Measurements from ENCODE around the gene PSAT1. TPM values are rescaled to one million over a fixed set of nuclear protein-coding genes. Genes with fewer than 3 reads are reported as not detected.

The PSAT1 gene
- total and polyA plus RNA-seq, 2 experiments from 2014 or later = 414 to 486 TPM

GRCh38 chr9:78358329-78359051, 61.6 kb downstream of the PSAT1 start:
- Histone ChIP-seq H3K36me3 (ENCODE audit: insufficient read depth) (no peaks in the 10 kb centered on the region), H3K27me3 (ENCODE audit: insufficient read depth) (no peaks in the 10 kb centered on the region), H3K4me1 (ENCODE audit: insufficient read depth) (peaks cover 3% of the 10 kb centered on the region), H3K4me2 (no peak overlapping the region), H3K9me2 (ENCODE audit: insufficient read depth) (no peaks in the 10 kb centered on the region), H3K27ac (ENCODE audit: low read depth) (no peak overlapping the region), H3F3A (replicated peaks; ENCODE audit: low read depth) (no peaks in the 10 kb centered on the region), H4K20me1 (replicated peaks; ENCODE audit: insufficient read depth) (no peaks in the 10 kb centered on the region), H2AFZ (no peak overlapping the region), H3K4me3 (no peak overlapping the region), H3K79me2 (replicated peaks; ENCODE audit: insufficient read depth) (no peaks in the 10 kb centered on the region)
- no peak for DNase-seq (ENCODE audit: low spot score)
- Mint-ChIP-seq H3K4me3 (no peak overlapping the region), H3K9me3 (no peaks in the 10 kb centered on the region), H3K27me3 (ENCODE audit: insufficient read depth, low read depth, poor library complexity) (peaks cover 3% of the 10 kb centered on the region), H3K27ac (no peak overlapping the region), H3K36me3 (ENCODE audit: low read depth) (peaks cover 9% of the 10 kb centered on the region), H3K4me1 (peaks cover 2% of the 10 kb centered on the region; the same call in 1 of the 3 replicates)
- TF ChIP-seq CTCF (conservative IDR thresholded peaks at IDR 0.05; ENCODE audit: low read depth in 2 of 2) (no peak), ZNF114 (CRISPR knock-in tag; IDR thresholded peaks at IDR 0.05) (no peak)
- no peak for ATAC-seq

- Histone ChIP-seq H3K27ac (ENCODE audit: low read depth) (no peak overlapping the region), H2AFZ (no peak overlapping the region), H3K79me2 (replicated peaks; ENCODE audit: insufficient read depth) (no peaks in the 10 kb centered on the region), H3K36me3 (ENCODE audit: insufficient read depth) (no peaks in the 10 kb centered on the region), H3K27me3 (ENCODE audit: insufficient read depth) (no peaks in the 10 kb centered on the region), H3K4me3 (no peak overlapping the region), H4K20me1 (replicated peaks; ENCODE audit: insufficient read depth) (no peaks in the 10 kb centered on the region), H3K4me2 (no peak overlapping the region), H3K4me1 (ENCODE audit: insufficient read depth) (peaks cover 24% of the 10 kb centered on the region), H3K9me2 (ENCODE audit: insufficient read depth) (no peaks in the 10 kb centered on the region), H3F3A (replicated peaks; ENCODE audit: low read depth) (0 out of 2 replicates have a peak, but pooled peaks cover under 1% of the 10 kb centered on the region)
- Mint-ChIP-seq H3K27me3 (ENCODE audit: insufficient read depth, low read depth, poor library complexity) (peaks cover 4% of the 10 kb centered on the region), H3K9me3 (no peaks in the 10 kb centered on the region), H3K36me3 (ENCODE audit: low read depth) (no peaks in the 10 kb centered on the region), H3K4me1 (peaks cover 22% of the 10 kb centered on the region), H3K4me3 (no peak overlapping the region), H3K27ac (no peak overlapping the region)
- DNase-seq (ENCODE audit: low spot score) = no peak
- no peak for ATAC-seq
- TF ChIP-seq CREB1 (CRISPR knock-in tag; IDR thresholded peaks at IDR 0.05; ENCODE audit: low read depth) (no peak), ZNF114 (CRISPR knock-in tag; IDR thresholded peaks at IDR 0.05) (no peak), POLR2AphosphoS5 (IDR thresholded peaks at IDR 0.05; ENCODE audit: low read depth) (no peak), ETS1 (IDR thresholded peaks at IDR 0.05) (no peak), NANOG (IDR thresholded peaks at IDR 0.05; ENCODE audit: borderline replicate concordance) (no peak)
These were observed 66.3 kb downstream of the PSAT1 start for GRCh38 chr9:78363221-78363620.
